Measurements from ENCODE around the gene VWA8. TPM values are rescaled to one million over a fixed set of nuclear protein-coding genes. Genes with fewer than 3 reads are reported as not detected.
"Not testable (repeated sequence)": the region's sequence is repeated elsewhere in the genome, so short reads cannot be mapped to it uniquely, and the experiment has no call there.

VWA8 gene
- total RNA-seq, 1 donor from 2014 or later: 33.4 TPM

GRCh38 chr13:41541142-41541938, 419.6 kb downstream of the VWA8 start:
- no peak for DNase-seq (ENCODE audit: extremely low spot score in 2 of 2)
- no peak for TF ChIP-seq POLR2A (IDR thresholded peaks at IDR 0.05)
- TF ChIP-seq CTCF (IDR thresholded peaks at IDR 0.05): no peak
- TF ChIP-seq POLR2AphosphoS5 (IDR thresholded peaks at IDR 0.05; ENCODE audit: insufficient read depth in 1 of 2, low read depth in 1 of 2): no peak
- H3K4me3 ChIP-seq: no peak overlapping the region

GRCh38 chr13:41540240-41540639, 420.7 kb downstream of the VWA8 start:
- H3K4me3 ChIP-seq; H3K36me3 ChIP-seq; H3K27me3 ChIP-seq; H3K27ac ChIP-seq; DNase-seq (ENCODE audit: extremely low spot score in 2 of 2); H3K4me1 ChIP-seq; H3K9me3 ChIP-seq; intact Hi-C loops (cut with DNase I): not testable (repeated sequence)

More at GRCh38 chr13:41541142-41541938, 419.6 kb downstream of the VWA8 start:
- H3K36me3 ChIP-seq: no peaks in the 10 kb centered on the region
- H3K4me1 ChIP-seq: peaks cover 3% of the 10 kb centered on the region
- intact Hi-C loops (cut with DNase I): no loop called here
- no peak overlapping the region for H3K27ac ChIP-seq
- no peaks in the 10 kb centered on the region for H3K27me3 ChIP-seq
- no peaks in the 10 kb centered on the region for H3K9me3 ChIP-seq

- intact Hi-C loops (cut with DNase I): no loop called here
- peak overlapping the region; percentile 25 for H3K27ac ChIP-seq
- H3K4me1 ChIP-seq: no peaks in the 10 kb centered on the region
- H3K27me3 ChIP-seq: no peaks in the 10 kb centered on the region
- H3K36me3 ChIP-seq: no peaks in the 10 kb centered on the region
- H3K9me3 ChIP-seq: no peaks in the 10 kb centered on the region
- DNase-seq (ENCODE audit: extremely low spot score in 2 of 2): peak; percentile 55 to 89
- no peak overlapping the region for H3K4me3 ChIP-seq
- TF ChIP-seq POLR2A (IDR thresholded peaks at IDR 0.05): no peak
- no peak for TF ChIP-seq POLR2AphosphoS5 (IDR thresholded peaks at IDR 0.05; ENCODE audit: insufficient read depth in 1 of 2, low read depth in 1 of 2)
These were observed 427.4 kb downstream of the VWA8 start for GRCh38 chr13:41533266-41534052.

- Histone ChIP-seq H3K27me3 (no peaks in the 10 kb centered on the region), H3K9me3 (no peaks in the 10 kb centered on the region), H3K36me3 (no peaks in the 10 kb centered on the region), H3K4me3 (no peak overlapping the region), H3K4me1 (no peaks in the 10 kb centered on the region), H3K27ac (no peak overlapping the region)
- intact Hi-C loops (cut with DNase I): no loop called here
- peak in 1 of 2 donors; percentile 52 for DNase-seq (ENCODE audit: extremely low spot score in 2 of 2)
- TF ChIP-seq CTCF (IDR thresholded peaks at IDR 0.05) (no peak), POLR2AphosphoS5 (IDR thresholded peaks at IDR 0.05; ENCODE audit: insufficient read depth in 1 of 2, low read depth in 1 of 2) (no peak), POLR2A (IDR thresholded peaks at IDR 0.05) (no peak)
These were observed 432.9 kb downstream of the VWA8 start for GRCh38 chr13:41528021-41528420.

GRCh38 chr13:41520660-41521630, 440.0 kb downstream of the VWA8 start:
- H3K9me3 ChIP-seq: no peaks in the 10 kb centered on the region
- H3K4me1 ChIP-seq: no peaks in the 10 kb centered on the region
- intact Hi-C loops (cut with DNase I): no loop called here
- H3K27me3 ChIP-seq: no peaks in the 10 kb centered on the region
- no peak for DNase-seq (ENCODE audit: extremely low spot score in 2 of 2)
- no peak overlapping the region for H3K27ac ChIP-seq
- no peaks in the 10 kb centered on the region for H3K36me3 ChIP-seq
- TF ChIP-seq POLR2AphosphoS5 (IDR thresholded peaks at IDR 0.05; ENCODE audit: insufficient read depth in 1 of 2, low read depth in 1 of 2) (no peak), CTCF (IDR thresholded peaks at IDR 0.05) (no peak), POLR2A (IDR thresholded peaks at IDR 0.05) (no peak)
- no peak overlapping the region for H3K4me3 ChIP-seq
